Esophagus muscularis mucosa (tissue), 4 donors: ENCODE data around the gene TMEM100.
A peak's percentile ranks its signal among the peaks of the same experiment; 100 is the strongest.

Experiments
- EP300 ChIP-seq: sonication (generic); formaldehyde crosslinking; IDR thresholded peaks from one replicate; pipeline ENCODE4 v1.6.1; 2017; ENCODE audit warnings: antibody characterized with exemption
- POLR2A ChIP-seq: fragments of 450-650 bp; IDR thresholded peaks from one replicate; pipeline ENCODE4 v1.6.1; 2017; ENCODE audit warnings: antibody characterized with exemption, moderate library complexity, mild to moderate bottlenecking, low read depth
- POLR2AphosphoS5 ChIP-seq, 2 donors: sonication (generic); formaldehyde crosslinking; IDR thresholded peaks; one replicate each; pipeline ENCODE4 v1.6.1; 2017; ENCODE audit warnings: antibody characterized with exemption in 2 of 2
- TF ChIP-seq, protein P1 (sequence below), 3 experiments: fragments of 200-600 bp in 2 of 3; fragments of 450-650 bp in 1 of 3; sonication (generic) in 2 of 3; IDR thresholded peaks; one replicate each; pipeline ENCODE4 v1.5.1; 2017 to 2019; ENCODE audit warnings: antibody characterized with exemption in 3 of 3, mild to moderate bottlenecking in 2 of 3, moderate library complexity in 1 of 3

DNA sequence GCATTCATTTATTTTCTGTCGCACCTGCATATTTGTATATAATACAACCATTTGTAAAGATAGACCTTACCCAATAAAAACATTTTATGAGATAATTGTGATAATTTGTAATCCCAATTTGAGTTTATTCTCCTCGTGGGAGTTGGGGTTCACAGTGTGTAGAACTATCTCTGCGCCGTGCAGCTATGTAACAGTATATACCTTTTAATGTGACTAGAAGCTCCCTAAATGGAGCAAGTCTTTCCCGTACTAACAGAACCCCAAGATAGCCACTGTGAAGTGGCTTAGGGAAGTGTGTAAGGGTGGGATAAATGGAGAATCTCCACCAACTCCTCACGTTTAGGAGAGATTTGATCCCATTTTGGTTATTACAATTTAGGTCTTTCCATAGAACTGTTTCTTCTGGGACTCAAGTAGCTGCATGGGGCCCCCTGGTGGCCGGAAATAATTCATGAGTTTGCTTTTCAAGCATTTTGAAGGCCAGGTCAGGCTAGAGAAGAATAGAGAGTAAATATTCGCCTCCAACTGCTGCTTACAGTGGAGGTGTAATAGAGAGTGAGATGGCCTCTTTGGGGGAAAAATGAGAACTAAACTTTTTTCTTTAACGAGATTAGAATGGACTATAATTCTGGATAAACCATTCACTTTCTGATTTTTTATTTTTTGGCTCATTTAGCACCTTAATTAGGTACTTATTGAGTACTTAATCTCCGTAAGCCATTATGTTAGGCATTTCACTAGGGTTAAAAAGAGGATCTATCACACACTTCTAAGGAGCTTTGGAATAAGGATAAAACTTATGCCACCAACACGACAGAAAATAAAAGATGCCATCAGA lies 4.5 kb downstream of the TMEM100 start:
- TF ChIP-seq, protein P1, sequence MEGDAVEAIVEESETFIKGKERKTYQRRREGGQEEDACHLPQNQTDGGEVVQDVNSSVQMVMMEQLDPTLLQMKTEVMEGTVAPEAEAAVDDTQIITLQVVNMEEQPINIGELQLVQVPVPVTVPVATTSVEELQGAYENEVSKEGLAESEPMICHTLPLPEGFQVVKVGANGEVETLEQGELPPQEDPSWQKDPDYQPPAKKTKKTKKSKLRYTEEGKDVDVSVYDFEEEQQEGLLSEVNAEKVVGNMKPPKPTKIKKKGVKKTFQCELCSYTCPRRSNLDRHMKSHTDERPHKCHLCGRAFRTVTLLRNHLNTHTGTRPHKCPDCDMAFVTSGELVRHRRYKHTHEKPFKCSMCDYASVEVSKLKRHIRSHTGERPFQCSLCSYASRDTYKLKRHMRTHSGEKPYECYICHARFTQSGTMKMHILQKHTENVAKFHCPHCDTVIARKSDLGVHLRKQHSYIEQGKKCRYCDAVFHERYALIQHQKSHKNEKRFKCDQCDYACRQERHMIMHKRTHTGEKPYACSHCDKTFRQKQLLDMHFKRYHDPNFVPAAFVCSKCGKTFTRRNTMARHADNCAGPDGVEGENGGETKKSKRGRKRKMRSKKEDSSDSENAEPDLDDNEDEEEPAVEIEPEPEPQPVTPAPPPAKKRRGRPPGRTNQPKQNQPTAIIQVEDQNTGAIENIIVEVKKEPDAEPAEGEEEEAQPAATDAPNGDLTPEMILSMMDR (IDR thresholded peaks at IDR 0.05): peak; percentile 67 to 80 (median 75)
- no peak for TF ChIP-seq POLR2AphosphoS5 (IDR thresholded peaks at IDR 0.05)
- no peak for TF ChIP-seq EP300
- no peak for TF ChIP-seq POLR2A
